GM20000 (cell line): ENCODE measurements around the gene JAKMIP1.

Experiments used
- DNase-seq: peaks from one replicate; pipeline ENCODE4 v3.0.0; 2012; ENCODE audit warnings: low spot score
- CTCF ChIP-seq: IDR thresholded peaks from 2 replicates; pipeline ENCODE4 v1.5.1; 2012; ENCODE audit warnings: mild to moderate bottlenecking, control low read depth; ENCODE audit errors: extremely low read depth, missing control alignments

The JAKMIP1 gene

GRCh38 chr4:6071959-6072720 is 128.2 kb downstream of the JAKMIP1 start:
- DNase-seq = no peak
- TF ChIP-seq CTCF = no peak

- no peak for DNase-seq
- no peak for TF ChIP-seq CTCF
Observed at GRCh38 chr4:6071191-6071958, 129.0 kb downstream of the JAKMIP1 start.

GRCh38 chr4:6069845-6070709 is 130.3 kb downstream of the JAKMIP1 start:
- TF ChIP-seq CTCF = no peak
- no peak for DNase-seq

GRCh38 chr4:6068986-6069385 is 131.4 kb downstream of the JAKMIP1 start:
- TF ChIP-seq CTCF = no peak

GRCh38 chr4:6065934-6066590 is 134.3 kb downstream of the JAKMIP1 start:
- no peak for TF ChIP-seq CTCF
- DNase-seq = no peak

More at GRCh38 chr4:6068986-6069385, 131.4 kb downstream of the JAKMIP1 start:
- no peak for DNase-seq

- DNase-seq = no peak
- no peak for TF ChIP-seq CTCF
Observed at GRCh38 chr4:6065166-6065565, 135.2 kb downstream of the JAKMIP1 start.
